K562 (cell line): ENCODE results near the gene NCCRP1. TPM values are rescaled to one million over a fixed set of nuclear protein-coding genes. Genes with fewer than 3 reads are reported as not detected.

ENCODE experiments used
- ATF3 ChIP-seq, 2 experiments: fragments of 450-650 bp in 1 of 2; sonication (generic) in 1 of 2; formaldehyde crosslinking in 1 of 2; IDR thresholded peaks in 1 of 2; conservative IDR thresholded peaks in 1 of 2; 2 replicates each; pipeline versions ENCODE4 v1.6.1 to v1.8.1; 2016 to 2023; ENCODE audit warnings: mild to moderate bottlenecking in 2 of 2, moderate library complexity in 2 of 2, inconsistent platforms in 1 of 2, missing genetic modification reagents in 1 of 2
- CHD1 ChIP-seq: fragments of 200-600 bp; sonication (generic); IDR thresholded peaks from one replicate; pipeline ENCODE4 v1.6.1; 2012; ENCODE audit warnings: mild to moderate bottlenecking, moderate library complexity, low read length, inconsistent platforms
- CREM ChIP-seq: IDR thresholded peaks from 2 replicates; pipeline ENCODE4 v1.6.1; 2014; ENCODE audit warnings: antibody characterized with exemption, low read depth
- DNMT1 ChIP-seq: fragments of 450-650 bp; IDR thresholded peaks from 2 replicates; pipeline ENCODE4 v1.6.1; 2016; ENCODE audit warnings: antibody characterized with exemption, mild to moderate bottlenecking
- DPF2 ChIP-seq: fragments of 450-650 bp; IDR thresholded peaks from 2 replicates; pipeline ENCODE4 v1.6.1; 2016
- E2F3 ChIP-seq: fragments of 250-450 bp; sonication (Bioruptor Pico); IDR thresholded peaks from 2 replicates; pipeline ENCODE4 v1.4.0; 2020; ENCODE audit warnings: mild to moderate bottlenecking
- ELK1 ChIP-seq: sonication (generic); formaldehyde crosslinking; IDR thresholded peaks from 2 replicates; pipeline ENCODE4 v1.8.1; 2022; ENCODE audit warnings: missing genetic modification reagents
- ELK3 ChIP-seq: fragments of 450-650 bp; formaldehyde crosslinking; IDR thresholded peaks from 2 replicates; pipeline ENCODE4 v1.4.0; 2020; ENCODE audit warnings: mild to moderate bottlenecking
- GTF2A2 ChIP-seq: IDR thresholded peaks from 2 replicates; pipeline ENCODE4 v1.6.1; 2016; ENCODE audit warnings: mild to moderate bottlenecking, missing genetic modification characterization, missing compliant biosample characterization
- HDAC8 ChIP-seq: fragments of 450-650 bp; IDR thresholded peaks from 2 replicates; pipeline ENCODE4 v1.6.1; 2016; ENCODE audit warnings: mild to moderate bottlenecking, missing genetic modification characterization, moderate library complexity, missing compliant biosample characterization
- NCOA6 ChIP-seq: fragments of 450-650 bp; IDR thresholded peaks from 2 replicates; pipeline ENCODE4 v1.6.1; 2017; ENCODE audit warnings: mild to moderate bottlenecking
- POU5F1 ChIP-seq: fragments of 150-350 bp; IDR thresholded peaks from 2 replicates; pipeline ENCODE4 v1.6.1; 2014; ENCODE audit warnings: borderline replicate concordance, low read length, low read depth, mild to moderate bottlenecking; ENCODE audit not compliant: partially characterized antibody
- PURB ChIP-seq: sonication (generic); formaldehyde crosslinking; IDR thresholded peaks from 2 replicates; pipeline ENCODE4 v1.9.0; 2021; ENCODE audit warnings: low read depth, mild to moderate bottlenecking, missing genetic modification reagents
- RBM34 ChIP-seq: fragments of 200-400 bp; formaldehyde crosslinking; IDR thresholded peaks from 2 replicates; pipeline ENCODE4 v1.6.1; 2018; ENCODE audit warnings: low read length, borderline replicate concordance; ENCODE audit not compliant: insufficient read depth
- RNF2 ChIP-seq: sonication (generic); IDR thresholded peaks from 2 replicates; pipeline ENCODE4 v1.6.1; 2016
- SMARCA5 ChIP-seq: fragments of 450-650 bp; IDR thresholded peaks from 2 replicates; pipeline ENCODE4 v1.6.1; 2016
- TFAP4 ChIP-seq: sonication (generic); formaldehyde crosslinking; IDR thresholded peaks from 2 replicates; pipeline ENCODE4 v1.8.0; 2022; ENCODE audit warnings: missing genetic modification reagents, mild to moderate bottlenecking, moderate library complexity, borderline replicate concordance
- THAP7 ChIP-seq: fragments of 250-450 bp; sonication (Bioruptor Pico); IDR thresholded peaks from 2 replicates; pipeline ENCODE4 v1.5.0; 2021
- VEZF1 ChIP-seq: fragments of 200-800 bp; sonication (Bioruptor generic); IDR thresholded peaks from 2 replicates; pipeline ENCODE4 v1.6.1; 2017; ENCODE audit warnings: missing genetic modification characterization, missing compliant biosample characterization
- ZBED1 ChIP-seq: IDR thresholded peaks from 2 replicates; pipeline ENCODE4 v1.6.1; 2014
- ZBTB17 ChIP-seq: fragments of 450-650 bp; formaldehyde crosslinking; IDR thresholded peaks from 2 replicates; pipeline ENCODE4 v1.4.0; 2020; ENCODE audit warnings: mild to moderate bottlenecking
- ZNF277 ChIP-seq: fragments of 250-450 bp; sonication (Bioruptor Pico); IDR thresholded peaks from 2 replicates; pipeline ENCODE4 v1.8.0; 2022; ENCODE audit warnings: inconsistent platforms, mild to moderate bottlenecking, moderate library complexity, borderline replicate concordance
- ZNF347 ChIP-seq: fragments of 450-650 bp; formaldehyde crosslinking; IDR thresholded peaks from 2 replicates; pipeline ENCODE4 v1.4.0; 2020; ENCODE audit warnings: low read depth, mild to moderate bottlenecking, moderate library complexity
- polyA plus RNA-seq, 8 experiments: library from polyadenylated mRNA; depleted of rRNA in 4 of 8; stranded (reverse) in 5 of 8; unstranded in 3 of 8; fragments of >200 nt; fragmentation: Nextera tagmentation in 2 of 8; fragmentation: Illumina TruSeq in 1 of 8; extraction: Ambion mirVana in 2 of 8; extraction: Trizol in 1 of 8; gene quantifications; 2 replicates each; pipeline versions ENCODE4 v1.2.1 to v1.2.3, GENCODE V29; 2011 to 2014; ENCODE audit warnings: inconsistent platforms in 1 of 8, missing spikeins in 1 of 8
- total RNA-seq, 7 experiments: library from RNA; depleted of rRNA in 6 of 7; stranded (reverse); fragments of >200 nt in 6 of 7; fragmentation: Illumina TruSeq in 2 of 7; extraction: Trizol in 2 of 7; gene quantifications; 2 replicates each; pipeline versions ENCODE4 v1.2.1 to v1.2.3, GENCODE V29; 2011 to 2021; ENCODE audit warnings: low replicate concordance in 1 of 7

Gene NCCRP1
- total and polyA plus RNA-seq, 9 of the 15 experiments (the other 6 are each of a cell fraction or from before 2014, with no cell fraction given): 0.05 TPM; not detected in 8

- no peak for TF ChIP-seq ELK3 (CRISPR knock-in tag)
- peak; percentile 27; the same call in 1 of the 2 replicates for TF ChIP-seq VEZF1 (CRISPR knock-in tag)
- TF ChIP-seq NCOA6: no peak
- TF ChIP-seq DPF2: no peak
- no peak for TF ChIP-seq POU5F1
- TF ChIP-seq TFAP4 (CRISPR knock-in tag): peak; percentile 27; the same call in 1 of the 2 replicates
- no peak for TF ChIP-seq ZNF277 (CRISPR knock-in tag)
- TF ChIP-seq RBM34: no peak
- no peak for TF ChIP-seq E2F3
- no peak for TF ChIP-seq RNF2
- no peak for TF ChIP-seq PURB (CRISPR knock-in tag)
- TF ChIP-seq ATF3 (IDR thresholded peaks at IDR 0.05): no peak
- no peak for TF ChIP-seq ATF3 (CRISPR knock-in tag; conservative IDR thresholded peaks at IDR 0.05)
- no peak for TF ChIP-seq ZBTB17 (CRISPR knock-in tag)
- no peak for TF ChIP-seq GTF2A2 (tag)
- TF ChIP-seq CHD1: no peak
- no peak for TF ChIP-seq DNMT1
- no peak for TF ChIP-seq ELK1 (CRISPR knock-in tag)
- TF ChIP-seq ZBED1: no peak
- TF ChIP-seq THAP7: no peak
- TF ChIP-seq SMARCA5: peak; percentile 74; the same call in 1 of the 2 replicates
- TF ChIP-seq ZNF347 (CRISPR knock-in tag): no peak
- TF ChIP-seq CREM: no peak
- TF ChIP-seq HDAC8 (tag): no peak
These were observed 15.6 kb downstream of the NCCRP1 start (continued) for GRCh38 chr19:39212375-39212742.
